ENCODE results near the gene YTHDC1.

- TF ChIP-seq POLR2A (IDR thresholded peaks at IDR 0.05) (no peak), CTCF (IDR thresholded peaks at IDR 0.05) (no peak)
These were observed 77.5 kb downstream of the YTHDC1 start for GRCh38 chr4:68272380-68272779.
